HK-2 (cell line): ENCODE measurements around the gene PBX3.

Experiments used
- DNase-seq: peaks from one replicate; pipeline ENCODE4 v3.0.0-alpha.2; 2018; ENCODE audit not compliant: unreplicated experiment

The PBX3 gene

DNA sequence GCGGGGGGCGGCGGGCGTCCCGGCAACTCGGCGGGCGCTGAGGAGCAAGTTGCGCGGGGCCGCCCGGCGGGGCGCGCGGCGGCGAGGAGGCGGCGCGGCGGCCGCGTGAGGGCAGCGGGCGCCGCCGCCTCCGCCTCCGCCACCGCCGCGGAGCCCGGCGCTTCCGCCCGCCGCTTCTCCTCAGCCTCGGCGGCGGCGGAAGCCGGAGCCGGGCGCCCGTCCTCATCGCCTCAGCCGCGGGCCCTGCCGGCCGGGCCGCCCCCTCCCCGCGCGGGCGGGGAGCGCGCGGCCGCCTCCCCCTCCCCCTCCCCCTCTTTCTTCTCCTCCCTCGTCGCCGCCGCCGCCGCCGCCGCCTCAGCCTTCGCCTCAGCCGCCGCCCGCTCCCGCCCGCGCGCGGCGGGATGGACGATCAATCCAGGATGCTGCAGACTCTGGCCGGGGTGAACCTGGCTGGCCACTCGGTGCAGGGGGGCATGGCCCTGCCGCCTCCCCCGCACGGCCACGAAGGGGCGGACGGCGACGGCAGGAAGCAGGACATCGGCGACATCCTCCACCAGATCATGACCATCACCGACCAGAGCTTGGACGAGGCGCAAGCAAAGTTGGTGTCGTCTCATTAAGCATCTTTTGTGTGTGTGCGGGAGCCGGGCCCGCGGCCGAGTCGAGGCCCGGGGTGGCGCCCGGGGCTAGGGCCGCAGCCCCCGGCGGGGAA is at the start of gene PBX3:
Gene PBX3, plus strand, starts transcription at position 321 of the 712 bp plus-strand sequence.
- peak; percentile 67 for DNase-seq

DNA sequence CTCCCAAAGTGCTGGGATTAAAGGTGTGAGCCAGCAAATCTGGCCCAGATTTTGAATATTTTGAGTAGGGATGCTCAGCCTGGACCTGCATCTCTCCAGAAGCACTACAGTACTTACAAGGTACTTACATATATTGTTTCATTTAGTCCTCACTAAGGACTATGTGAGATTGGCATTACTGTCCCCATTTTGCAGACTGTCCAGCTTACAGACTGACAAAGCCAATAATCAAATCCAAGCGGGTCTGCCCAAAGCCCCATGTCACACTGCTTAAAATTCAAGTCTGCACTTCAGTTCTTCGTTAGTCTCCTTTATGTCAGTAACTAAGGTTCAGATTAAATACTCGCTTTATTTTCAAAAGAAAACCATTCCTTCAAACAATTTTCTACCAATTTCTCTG is 47.3 kb upstream of the PBX3 start:
- no peak for DNase-seq

DNA sequence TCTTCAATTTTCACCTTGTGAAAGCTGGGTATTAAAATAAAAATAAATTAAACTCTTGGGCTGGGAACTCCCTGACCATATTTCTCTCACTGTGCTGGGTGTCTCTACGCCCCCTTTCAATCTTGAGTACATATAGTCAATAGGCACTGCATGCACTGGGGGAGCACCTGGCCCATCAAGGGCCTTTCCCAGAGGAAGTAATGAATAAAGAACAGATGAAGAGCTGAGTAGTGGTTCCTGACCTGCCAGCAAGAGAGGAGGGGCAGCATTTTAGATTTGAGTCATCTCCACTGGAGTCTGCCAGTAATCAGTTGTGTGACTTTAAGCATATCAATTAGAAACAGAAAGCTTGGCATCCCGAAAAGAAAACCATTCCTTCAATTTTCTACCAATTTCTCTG is 46.4 kb upstream of the PBX3 start:
- peak; percentile 15 for DNase-seq

- DNase-seq = peak; percentile 44
Measured at GRCh38 chr9:125701351-125701750, 45.8 kb upstream of the PBX3 start.

GRCh38 chr9:125703662-125704061 is 43.5 kb upstream of the PBX3 start:
- DNase-seq = no peak

GRCh38 chr9:125705893-125706292 is 41.3 kb upstream of the PBX3 start:
- DNase-seq = no peak

DNA sequence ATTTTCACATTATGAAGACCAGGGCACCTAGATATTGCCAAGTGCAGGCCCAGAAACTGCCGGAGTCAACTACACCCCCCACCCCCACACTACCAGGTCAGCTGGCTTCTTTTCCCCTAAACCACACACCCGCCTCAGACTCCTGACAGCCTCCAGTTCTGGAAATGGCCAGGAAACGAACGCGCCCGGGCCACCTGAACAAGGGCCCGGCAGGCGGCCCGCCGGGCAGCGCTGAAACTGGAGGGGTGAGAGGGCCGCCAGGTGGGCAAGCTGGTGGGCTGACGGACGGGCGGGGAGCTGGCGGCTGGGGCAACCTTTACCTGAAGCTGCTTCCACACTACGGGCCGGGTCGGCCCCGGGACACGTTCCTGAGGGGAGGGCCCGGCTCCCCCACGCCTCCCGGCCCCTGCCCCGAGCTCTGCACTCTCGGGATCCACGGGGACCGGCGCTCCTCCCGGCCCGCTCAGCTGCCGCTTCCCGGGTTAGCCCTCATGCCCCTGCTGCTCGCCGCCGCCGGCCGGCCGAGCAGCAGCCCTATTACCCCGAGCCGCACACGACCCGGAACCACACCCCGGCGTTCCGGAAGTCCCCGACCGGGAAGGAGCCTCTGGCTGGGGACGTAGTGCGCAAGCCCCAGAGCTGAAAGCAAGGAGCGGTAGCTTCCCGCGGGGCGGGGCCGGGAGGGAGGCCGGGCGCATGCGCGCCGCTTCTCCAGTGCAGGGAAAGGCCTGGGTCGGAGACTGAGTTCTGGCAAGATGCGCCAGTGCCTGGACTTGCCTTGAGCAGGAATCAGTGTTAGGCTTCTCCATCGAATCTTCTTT is 40.3 kb upstream of the PBX3 start, which contains the start of gene MAPKAP1:
Gene MAPKAP1, minus strand, starts transcription at position 558 of the 821 bp plus-strand sequence. CDS start 34,634 bp downstream, outside the sequence.
- peak; percentile 96 for DNase-seq

DNA sequence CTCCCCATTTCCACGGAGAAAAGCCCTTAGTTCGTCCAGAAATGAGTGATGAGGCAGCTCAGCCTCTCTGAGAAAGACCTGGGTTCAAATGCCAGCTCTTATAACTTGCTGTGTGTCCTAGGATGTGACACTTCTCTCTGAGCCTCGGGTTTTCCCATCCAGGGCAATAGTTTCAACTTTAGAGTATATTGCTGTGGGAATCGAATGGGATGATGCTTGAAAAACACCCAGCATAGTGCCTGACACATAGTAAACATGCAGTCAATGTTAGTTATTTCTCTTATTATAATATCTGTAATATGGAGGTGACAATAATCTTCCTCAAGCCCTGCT is 39.7 kb upstream of the PBX3 start:
- DNase-seq = no peak

DNA sequence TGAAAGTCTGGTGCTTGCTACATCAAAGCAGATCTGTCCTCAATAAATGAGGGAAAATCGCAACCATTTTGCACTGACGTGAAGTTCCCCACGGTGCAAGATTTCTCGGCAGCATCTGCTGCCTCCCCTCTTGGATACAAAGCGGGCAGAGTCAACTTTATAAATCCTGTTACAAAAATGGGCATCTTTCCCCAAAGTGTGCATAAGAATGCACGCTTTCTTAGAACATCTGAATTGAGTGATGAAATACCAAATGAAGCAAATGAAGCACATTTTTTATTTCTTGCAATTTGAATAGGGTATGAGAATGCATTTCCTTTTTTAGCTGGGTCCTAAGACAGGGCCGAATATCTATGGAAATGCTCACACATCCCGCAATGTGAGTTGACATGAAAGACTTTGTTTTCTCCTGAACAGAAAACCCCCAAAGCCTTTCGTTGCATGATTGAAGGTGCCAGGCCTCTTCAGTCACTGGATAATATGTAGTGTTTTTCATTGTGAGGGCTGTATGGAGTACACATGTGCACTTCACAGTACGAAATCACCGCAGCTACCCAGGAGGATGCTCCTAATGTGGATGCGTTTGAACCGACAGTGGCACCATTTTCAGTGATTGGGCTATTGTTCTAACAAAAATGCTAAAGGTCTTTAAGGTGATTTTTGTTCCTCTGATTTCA is 20.6 kb upstream of the PBX3 start:
- DNase-seq = no peak

DNA sequence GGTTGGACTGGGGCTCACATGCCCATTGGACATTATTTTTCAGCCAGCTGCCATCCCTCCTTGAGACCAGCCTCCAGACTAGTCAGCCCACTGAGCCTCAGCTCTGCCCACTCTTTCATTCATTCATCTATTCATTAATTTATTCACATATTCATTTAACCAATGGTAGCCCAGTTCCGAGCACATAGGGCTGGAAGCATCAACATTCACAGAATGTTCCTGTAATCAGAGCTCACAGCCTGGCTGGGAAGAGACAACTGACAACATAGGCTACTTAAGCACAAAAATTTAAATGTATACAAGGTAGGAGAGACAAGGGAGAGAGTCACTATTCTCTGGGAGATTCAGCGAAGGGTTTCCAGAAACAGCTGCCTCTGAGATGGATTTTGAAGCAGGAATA is 17.0 kb upstream of the PBX3 start:
- no peak for DNase-seq

GRCh38 chr9:125732562-125732961 is 14.6 kb upstream of the PBX3 start:
- no peak for DNase-seq

- DNase-seq = no peak
Measured at GRCh38 chr9:125739436-125739835, 7.7 kb upstream of the PBX3 start.

GRCh38 chr9:125742657-125743056 is 4.5 kb upstream of the PBX3 start:
- DNase-seq = no peak

DNA sequence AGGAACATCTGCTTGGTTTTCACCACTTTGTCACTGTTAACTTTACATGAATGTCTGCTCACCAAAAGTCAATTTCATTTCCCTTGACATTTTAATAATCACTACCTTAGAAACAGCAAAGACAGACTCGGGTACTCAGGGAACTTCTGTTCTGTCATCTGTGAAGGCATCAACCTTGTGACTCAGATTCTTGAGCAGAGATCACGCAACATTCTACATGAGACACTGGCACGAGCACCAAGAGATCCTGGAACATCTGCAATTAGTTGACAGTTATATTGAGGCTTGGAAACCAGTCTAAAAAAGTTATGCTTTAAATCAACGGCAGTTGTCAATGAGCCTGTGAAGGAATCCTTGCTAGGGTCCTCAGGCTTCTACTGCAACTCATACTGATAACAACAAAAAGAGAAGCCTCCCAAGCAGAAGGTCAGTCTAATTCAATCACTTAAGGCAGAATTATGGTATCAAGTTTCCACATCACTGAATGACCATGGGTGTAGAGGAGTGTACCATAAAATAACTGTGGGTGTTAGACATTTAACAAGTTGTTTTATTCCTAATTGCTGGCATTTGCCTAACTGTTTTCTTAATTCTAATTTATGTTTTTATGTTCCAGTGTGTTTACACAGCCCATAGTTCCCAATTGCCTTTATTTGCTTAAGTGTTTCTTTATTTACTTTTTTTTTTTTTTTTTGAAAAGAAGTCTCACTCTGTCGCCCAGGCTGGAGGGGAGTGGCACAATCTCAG is 3.3 kb upstream of the PBX3 start:
- no peak for DNase-seq

DNA sequence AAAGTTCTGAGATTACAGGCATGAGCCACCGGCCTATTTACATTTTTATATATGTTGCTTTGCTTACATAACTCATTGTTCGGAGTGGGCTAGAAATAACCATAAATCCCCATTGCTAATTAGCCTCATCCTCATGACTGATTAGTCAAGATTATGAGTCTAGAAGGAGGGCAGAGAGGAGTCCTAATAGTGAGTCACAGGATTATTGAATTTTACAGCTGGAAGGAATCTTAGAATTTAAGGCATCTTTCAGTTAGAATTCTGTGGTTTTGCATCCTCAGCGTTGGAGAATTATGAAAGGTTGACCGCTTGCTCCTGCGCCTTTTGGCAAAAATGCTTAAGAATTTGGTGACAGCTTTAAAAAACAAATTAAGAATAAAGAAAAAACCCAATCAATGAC is 2.6 kb upstream of the PBX3 start:
- no peak for DNase-seq

DNA sequence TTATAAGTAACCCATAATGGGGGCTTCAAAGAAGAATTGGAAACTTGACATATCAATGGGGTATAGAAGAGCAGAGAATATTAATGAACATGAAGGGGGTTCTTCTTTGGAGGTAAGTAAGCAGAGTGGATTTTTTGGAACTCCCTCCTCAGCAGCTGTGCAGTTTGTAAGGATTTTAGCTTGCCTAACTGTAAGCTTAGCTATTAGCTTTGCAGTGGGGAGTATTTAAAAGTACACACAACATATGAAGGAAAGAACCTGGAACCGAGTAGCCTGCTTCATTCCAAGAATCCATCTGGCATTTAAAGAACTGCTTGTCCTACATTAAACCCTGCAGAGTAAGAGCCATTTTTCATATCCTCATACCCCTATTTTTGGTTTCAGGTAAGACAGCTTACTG is 2.2 kb upstream of the PBX3 start:
- DNase-seq = no peak

DNA sequence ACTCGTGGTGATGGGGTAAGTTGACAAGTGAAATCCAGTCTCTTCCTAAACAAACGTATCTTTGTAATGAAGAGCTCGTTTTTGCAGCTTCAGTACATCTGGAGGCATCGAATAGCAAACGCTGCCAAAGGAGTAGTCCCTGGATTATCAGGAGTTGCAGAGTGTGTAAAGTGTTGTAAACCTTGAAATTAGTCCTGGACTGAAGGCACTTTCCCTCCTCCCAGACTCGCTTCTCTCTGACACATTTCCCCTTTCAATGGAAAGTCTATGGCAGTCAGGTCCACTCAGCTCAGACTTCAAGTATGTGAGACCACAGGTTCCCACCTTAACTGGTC is 1.5 kb upstream of the PBX3 start:
- no peak for DNase-seq

- peak; percentile 99 for DNase-seq
Measured at GRCh38 chr9:125746017-125746773, 978 bp upstream of the PBX3 start.

- no peak for DNase-seq
Measured at GRCh38 chr9:125746774-125747052, 460 bp upstream of the PBX3 start.

- peak; percentile 47 for DNase-seq
Measured at GRCh38 chr9:125747765-125748445, 732 bp downstream of the PBX3 start.
